ENCODE results near the gene GATAD2A. TPM values are rescaled to one million over a fixed set of nuclear protein-coding genes. Genes with fewer than 3 reads are reported as not detected.

Gene GATAD2A
- total and polyA plus RNA-seq, 7 donors = 18.5 to 65.9 (median 43.4) TPM

DNA sequence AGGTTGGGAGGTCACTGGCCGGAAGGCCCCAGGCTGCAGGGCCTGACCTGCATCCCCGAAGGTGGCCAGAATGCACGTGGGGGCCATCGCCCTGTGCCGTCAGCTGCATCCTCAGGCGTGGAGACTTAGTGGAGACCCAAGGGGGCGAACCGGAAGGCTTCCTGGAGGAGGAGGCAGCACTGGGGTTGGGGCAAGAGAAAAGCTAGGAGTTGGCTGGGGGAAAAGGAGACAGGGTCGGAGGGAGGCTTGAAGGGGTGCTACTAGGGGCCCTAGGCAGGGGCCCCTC is 121.8 kb downstream of the GATAD2A start:
- 91 to 95% (median 92%) methylated on average over 9 of the region's 9 CpGs for WGBS, 3 donors
- Histone ChIP-seq H3K9me3 (no peaks in the 10 kb centered on the region), H3K27me3 (ENCODE audit: insufficient read depth in 3 of 3, low read length in 2 of 3) (no peaks in the 10 kb centered on the region), H3K36me3 (ENCODE audit: insufficient read depth in 1 of 2, low read depth in 1 of 2) (peaks cover 0 to 51% of the 10 kb centered on the region in 2 donors), H3K27ac (no peak overlapping the region), H3K4me3 (no peak overlapping the region), H3K4me1 (peaks cover under 1% of the 10 kb centered on the region)
- ATAC-seq (no peak), DNase-seq (no peak)
- intact Hi-C loops (cut with DNase I) = no loop called here
- TF ChIP-seq CTCF (IDR thresholded peaks at IDR 0.05) = no peak

GRCh38 chr19:19527674-19528625 is 122.5 kb downstream of the GATAD2A start:
- ATAC-seq (no peak), DNase-seq (no peak)
- no peak overlapping the region for H3K4me3 ChIP-seq
- peaks cover 4% of the 10 kb centered on the region for H3K4me1 ChIP-seq
- intact Hi-C loops (cut with DNase I) = no loop called here
- no peaks in the 10 kb centered on the region for H3K9me3 ChIP-seq
- H3K27ac ChIP-seq = no peak overlapping the region
- H3K27me3 ChIP-seq (ENCODE audit: insufficient read depth in 3 of 3, low read length in 2 of 3) = no peaks in the 10 kb centered on the region
- WGBS, 3 donors = 90 to 91% (median 91%) methylated on average over 25 to 27 of the region's 27 CpGs
- TF ChIP-seq CTCF (IDR thresholded peaks at IDR 0.05) = no peak
- peaks cover 0 to 51% of the 10 kb centered on the region in 2 donors for H3K36me3 ChIP-seq (ENCODE audit: insufficient read depth in 1 of 2, low read depth in 1 of 2)

DNA sequence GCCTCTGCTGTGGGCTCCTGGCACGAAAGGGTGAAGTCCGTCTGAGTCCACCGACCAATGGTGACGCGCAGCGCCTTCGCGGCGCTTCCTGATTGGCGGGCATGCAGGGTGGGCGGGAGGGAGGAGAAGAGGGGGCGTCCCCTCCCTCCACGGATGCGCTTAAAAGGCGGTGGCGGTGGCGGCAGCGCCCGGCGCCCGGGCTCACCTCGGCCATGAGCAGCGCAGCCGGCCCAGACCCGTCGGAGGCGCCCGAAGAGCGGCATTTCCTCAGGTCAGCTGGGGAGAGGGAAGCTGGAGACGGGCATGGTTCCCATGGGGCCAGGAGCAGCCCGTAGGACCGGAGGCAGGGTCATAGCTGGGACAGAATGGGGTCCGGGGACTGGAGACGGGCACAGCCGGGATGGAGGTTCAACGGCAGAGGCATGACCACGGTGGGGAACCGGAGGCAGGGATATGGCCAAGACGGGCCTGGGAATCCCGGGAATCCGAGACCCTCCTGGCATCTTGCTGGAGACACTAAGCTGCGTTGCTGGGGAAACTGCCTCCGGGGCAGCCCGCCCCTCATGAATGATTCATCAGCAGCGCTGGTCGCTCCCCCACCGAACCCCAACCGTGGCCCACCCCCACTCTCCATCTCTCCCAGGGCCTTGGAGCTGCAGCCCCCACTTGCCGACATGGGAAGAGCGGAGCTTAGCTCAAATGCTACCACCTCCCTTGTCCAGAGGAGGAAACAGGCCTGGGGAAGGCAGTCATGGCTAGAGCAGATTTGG is 123.4 kb downstream of the GATAD2A start, which contains the start of gene YJEFN3:
Gene YJEFN3 (plus strand): TSS at position 191 of the 770 bp plus-strand sequence. CDS start 22 bp downstream, at position 213.
- no peak within 1 kb of the TSS for H3K4me3 ChIP-seq
- H3K27me3 ChIP-seq (ENCODE audit: insufficient read depth in 3 of 3, low read length in 2 of 3) = no peaks in the 10 kb centered on the region
- H3K4me1 ChIP-seq = peaks cover 4% of the 10 kb centered on the region
- WGBS, 3 donors = 45 to 69% (median 63%) methylated on average over 39 to 50 of the region's 50 CpGs
- H3K9me3 ChIP-seq = no peaks in the 10 kb centered on the region
- no peak within 1 kb of the TSS for H3K27ac ChIP-seq
- ATAC-seq (no peak), DNase-seq (no peak)
- intact Hi-C loops (cut with DNase I) = no loop called here
- TF ChIP-seq CTCF (IDR thresholded peaks at IDR 0.05) = no peak
- peaks cover 0 to 46% of the 10 kb centered on the region in 2 donors for H3K36me3 ChIP-seq (ENCODE audit: insufficient read depth in 1 of 2, low read depth in 1 of 2)

- Histone ChIP-seq H3K4me1 (peaks cover 4% of the 10 kb centered on the region), H3K27me3 (ENCODE audit: insufficient read depth in 3 of 3, low read length in 2 of 3) (no peaks in the 10 kb centered on the region), H3K4me3 (no peak overlapping the region), H3K9me3 (no peaks in the 10 kb centered on the region), H3K36me3 (ENCODE audit: insufficient read depth in 1 of 2, low read depth in 1 of 2) (peaks cover 0 to 37% of the 10 kb centered on the region in 2 donors), H3K27ac (no peak overlapping the region)
- ATAC-seq = no peak
- DNase-seq = no peak
- TF ChIP-seq CTCF (IDR thresholded peaks at IDR 0.05) = no peak
- 64 to 69% (median 68%) methylated on average over 11 of the region's 11 CpGs for WGBS, 3 donors
- intact Hi-C loops (cut with DNase I) = loop anchor here in 1 of 2 donors (5.0 kb wide), 2 partner anchors 117 to 432 kb away; no protein-coding TSS in a partner anchor
Observed at GRCh38 chr19:19529783-19530422, 124.4 kb downstream of the GATAD2A start.

All from psoas muscle (tissue), 8 donors.